ENCODE results near the gene ANKRD18B.
"Not testable (repeated sequence)": the region's sequence is repeated elsewhere in the genome, so short reads cannot be mapped to it uniquely, and the experiment has no call there.

Gene ANKRD18B

GRCh38 chr9:33523397-33524305, at the start of gene ANKRD18B:
TSS of gene ANKRD18B (plus strand) at chr9:33524251. CDS start at chr9:33524490, 239 bp downstream.
- peak; percentile 43 to 74 for DNase-seq (ENCODE audit: low read depth in 1 of 2, low spot score in 1 of 2)
- in situ Hi-C loops (cut with HindIII; ENCODE audit: low pct_unique_long_range_greater_than_20kb, low sequenced_read_pairs) = not testable (repeated sequence)

GRCh38 chr9:33475357-33475756, 48.7 kb upstream of the ANKRD18B start:
- in situ Hi-C loops (cut with HindIII; ENCODE audit: low pct_unique_long_range_greater_than_20kb, low sequenced_read_pairs) = no loop called here
- DNase-seq (ENCODE audit: low read depth in 1 of 2, low spot score in 1 of 2) = no peak
- no peak for TF ChIP-seq JUND (IDR thresholded peaks at IDR 0.05; ENCODE audit: low read depth)

- in situ Hi-C loops (cut with HindIII; ENCODE audit: low pct_unique_long_range_greater_than_20kb, low sequenced_read_pairs) = no loop called here
- no peak for TF ChIP-seq JUND (IDR thresholded peaks at IDR 0.05; ENCODE audit: low read depth)
These were observed 47.5 kb upstream of the ANKRD18B start for GRCh38 chr9:33476503-33476902.

GRCh38 chr9:33480106-33480505, 43.9 kb upstream of the ANKRD18B start:
- DNase-seq (ENCODE audit: low read depth in 1 of 2, low spot score in 1 of 2) = no peak
- in situ Hi-C loops (cut with HindIII; ENCODE audit: low pct_unique_long_range_greater_than_20kb, low sequenced_read_pairs) = no loop called here
- no peak for TF ChIP-seq JUND (IDR thresholded peaks at IDR 0.05; ENCODE audit: low read depth)

More at GRCh38 chr9:33476503-33476902, 47.5 kb upstream of the ANKRD18B start:
- no peak for DNase-seq (ENCODE audit: low read depth in 1 of 2, low spot score in 1 of 2)

DNA sequence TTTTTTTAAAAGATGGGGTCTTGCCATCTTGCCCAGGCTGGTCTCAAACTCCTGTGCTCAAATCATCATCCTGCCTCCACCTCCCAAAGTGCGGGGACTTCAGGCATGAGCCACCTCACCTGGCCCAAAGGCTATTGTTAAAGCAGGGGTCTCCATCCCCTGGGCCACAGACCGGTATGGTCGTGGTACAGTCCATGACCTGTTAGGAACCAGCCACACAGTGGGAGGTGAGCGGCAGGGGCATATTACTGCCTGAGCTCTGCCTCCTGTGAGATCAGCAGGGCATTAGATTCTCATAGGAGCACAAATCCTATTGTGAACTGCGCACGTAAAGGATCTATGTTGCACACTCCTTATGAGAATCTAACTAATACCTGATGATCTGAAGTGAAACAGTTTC, 43.1 kb upstream of the ANKRD18B start:
- no peak for TF ChIP-seq JUND (IDR thresholded peaks at IDR 0.05; ENCODE audit: low read depth)
- in situ Hi-C loops (cut with HindIII; ENCODE audit: low pct_unique_long_range_greater_than_20kb, low sequenced_read_pairs) = no loop called here
- DNase-seq (ENCODE audit: low read depth in 1 of 2, low spot score in 1 of 2) = no peak

DNA sequence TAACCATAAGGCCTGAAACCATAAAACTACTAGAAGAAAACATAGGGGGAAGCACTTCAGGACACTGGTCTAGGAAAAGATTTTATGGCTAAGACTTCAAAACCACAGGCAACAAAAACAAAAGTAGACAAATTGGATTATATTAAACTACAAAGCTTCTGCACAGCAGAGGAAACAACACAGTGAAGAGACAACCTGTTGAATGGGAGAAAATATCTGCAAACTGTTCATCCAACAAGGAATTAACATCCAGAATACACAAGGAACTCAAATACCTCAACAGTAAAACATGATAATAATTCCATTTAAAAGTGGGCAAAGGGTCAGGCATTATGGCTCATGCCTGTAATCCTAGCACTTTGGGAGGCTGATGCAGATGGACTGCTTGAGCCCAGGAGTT, 38.7 kb upstream of the ANKRD18B start:
- in situ Hi-C loops (cut with HindIII; ENCODE audit: low pct_unique_long_range_greater_than_20kb, low sequenced_read_pairs) = not testable (repeated sequence)

DNA sequence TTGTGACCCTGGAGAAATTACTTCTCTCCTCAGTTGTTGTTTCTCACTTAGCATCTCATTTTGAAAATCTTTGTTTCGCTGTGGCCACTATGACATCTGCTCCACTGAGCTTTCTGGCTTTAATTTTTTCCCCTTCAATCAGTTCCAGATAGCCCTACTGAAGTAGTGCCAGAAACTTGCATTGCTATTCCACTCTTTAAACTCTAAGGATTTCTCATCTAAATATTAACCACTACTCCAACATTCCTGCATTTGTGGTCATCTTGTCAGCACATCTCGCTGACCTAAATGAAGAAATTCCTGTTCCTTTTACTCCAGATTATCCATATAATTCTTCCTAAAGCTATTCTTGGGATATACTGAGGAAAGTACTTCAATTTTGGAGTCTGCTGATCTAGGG, 35.0 kb upstream of the ANKRD18B start:
- in situ Hi-C loops (cut with HindIII; ENCODE audit: low pct_unique_long_range_greater_than_20kb, low sequenced_read_pairs) = no loop called here
- TF ChIP-seq JUND (IDR thresholded peaks at IDR 0.05; ENCODE audit: low read depth) = no peak
- DNase-seq (ENCODE audit: low read depth in 1 of 2, low spot score in 1 of 2) = no peak

More for the DNA sequence above, 38.7 kb upstream of the ANKRD18B start:
- not testable (repeated sequence) for DNase-seq (ENCODE audit: low read depth in 1 of 2, low spot score in 1 of 2)

GRCh38 chr9:33493819-33494218, 30.2 kb upstream of the ANKRD18B start:
- in situ Hi-C loops (cut with HindIII; ENCODE audit: low pct_unique_long_range_greater_than_20kb, low sequenced_read_pairs) = not testable (repeated sequence)

DNA sequence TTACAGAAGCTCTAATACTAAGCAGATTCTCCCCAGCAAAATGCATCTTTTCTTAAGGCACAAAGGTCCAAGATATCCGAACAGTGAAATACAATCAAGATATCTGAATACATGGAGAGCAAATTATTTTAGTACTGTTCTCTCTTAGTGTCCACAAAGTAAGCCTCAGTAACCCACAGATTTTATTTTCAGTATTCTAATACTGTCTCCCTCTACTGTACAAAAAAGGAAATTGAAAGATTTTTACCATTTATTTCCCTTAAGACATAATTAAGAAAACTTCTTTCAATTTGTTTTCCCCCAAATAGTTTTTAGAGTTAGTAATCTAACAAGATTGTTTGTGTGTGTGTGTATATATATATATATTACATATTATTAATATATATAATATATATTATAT, 25.7 kb upstream of the ANKRD18B start:
- DNase-seq (ENCODE audit: low read depth in 1 of 2, low spot score in 1 of 2) = no peak
- no peak for TF ChIP-seq JUND (IDR thresholded peaks at IDR 0.05; ENCODE audit: low read depth)
- in situ Hi-C loops (cut with HindIII; ENCODE audit: low pct_unique_long_range_greater_than_20kb, low sequenced_read_pairs) = no loop called here

More at GRCh38 chr9:33493819-33494218, 30.2 kb upstream of the ANKRD18B start:
- DNase-seq (ENCODE audit: low read depth in 1 of 2, low spot score in 1 of 2) = not testable (repeated sequence)

- no peak for DNase-seq (ENCODE audit: low read depth in 1 of 2, low spot score in 1 of 2)
- in situ Hi-C loops (cut with HindIII; ENCODE audit: low pct_unique_long_range_greater_than_20kb, low sequenced_read_pairs) = no loop called here
- no peak for TF ChIP-seq JUND (IDR thresholded peaks at IDR 0.05; ENCODE audit: low read depth)
These were observed 17.3 kb upstream of the ANKRD18B start for GRCh38 chr9:33506626-33507370.

- peak; percentile 7 to 64 for DNase-seq (ENCODE audit: low read depth in 1 of 2, low spot score in 1 of 2)
- TF ChIP-seq JUND (IDR thresholded peaks at IDR 0.05; ENCODE audit: low read depth) = no peak
- in situ Hi-C loops (cut with HindIII; ENCODE audit: low pct_unique_long_range_greater_than_20kb, low sequenced_read_pairs) = no loop called here
These were observed 13.5 kb upstream of the ANKRD18B start for GRCh38 chr9:33510262-33511183.

DNA sequence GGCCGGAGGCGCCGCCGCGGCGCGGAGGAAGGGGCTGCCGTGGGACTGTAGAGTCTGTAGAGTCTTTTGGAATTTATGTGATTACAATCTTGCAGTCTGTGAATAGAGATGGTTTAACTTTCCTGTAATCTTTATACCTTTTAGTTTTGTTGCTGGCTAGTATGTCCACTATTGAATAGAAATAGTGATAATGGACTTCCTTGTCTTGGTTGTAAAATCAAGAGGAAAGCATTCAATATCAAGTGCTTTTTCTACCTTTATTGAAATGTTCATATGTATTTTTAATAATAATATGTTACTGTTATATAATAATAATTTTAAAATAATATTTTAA, 12.9 kb upstream of the ANKRD18B start:
- DNase-seq (ENCODE audit: low read depth in 1 of 2, low spot score in 1 of 2); in situ Hi-C loops (cut with HindIII; ENCODE audit: low pct_unique_long_range_greater_than_20kb, low sequenced_read_pairs): not testable (repeated sequence)

- in situ Hi-C loops (cut with HindIII; ENCODE audit: low pct_unique_long_range_greater_than_20kb, low sequenced_read_pairs); DNase-seq (ENCODE audit: low read depth in 1 of 2, low spot score in 1 of 2): not testable (repeated sequence)
These were observed 11.5 kb upstream of the ANKRD18B start for GRCh38 chr9:33512535-33512934.

- DNase-seq (ENCODE audit: low read depth in 1 of 2, low spot score in 1 of 2); in situ Hi-C loops (cut with HindIII; ENCODE audit: low pct_unique_long_range_greater_than_20kb, low sequenced_read_pairs): not testable (repeated sequence)
These were observed 8.6 kb upstream of the ANKRD18B start for GRCh38 chr9:33515342-33515995.

- DNase-seq (ENCODE audit: low read depth in 1 of 2, low spot score in 1 of 2); in situ Hi-C loops (cut with HindIII; ENCODE audit: low pct_unique_long_range_greater_than_20kb, low sequenced_read_pairs): not testable (repeated sequence)
These were observed 7.7 kb upstream of the ANKRD18B start for GRCh38 chr9:33516397-33516796.
